Measurements from ENCODE around the gene PMF1. TPM values are rescaled to one million over a fixed set of nuclear protein-coding genes. Genes with fewer than 3 reads are reported as not detected.

The PMF1 gene
- total RNA-seq, 1 donor from 2014 or later = 64.8 TPM

- DNase-seq = no peak
- intact Hi-C loops (cut with DNase I) = no loop called here
- ATAC-seq (ENCODE audit: poor library complexity) = no peak
These were observed 14.0 kb downstream of the PMF1 start for GRCh38 chr1:156226782-156227181.

DNA sequence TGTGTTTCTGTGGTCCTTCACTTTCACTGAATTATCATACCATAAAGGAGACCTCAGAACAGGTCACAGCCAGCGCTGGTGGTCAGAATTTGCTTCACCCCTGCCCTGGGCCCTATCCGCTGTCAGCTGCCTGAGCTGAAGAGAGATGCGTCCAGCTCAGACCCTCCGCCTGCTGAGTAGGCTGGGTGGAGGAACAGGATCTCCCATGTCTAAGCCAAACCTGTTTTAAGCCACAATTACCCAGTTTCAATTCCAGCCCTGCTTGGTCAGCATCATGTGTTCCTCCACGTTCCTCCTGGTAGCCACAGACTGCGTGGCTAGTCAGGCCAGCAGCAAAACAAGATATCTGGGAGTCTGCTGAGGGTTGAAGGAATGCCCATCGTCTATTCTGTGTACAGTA lies 15.7 kb downstream of the PMF1 start:
- DNase-seq = no peak
- ATAC-seq (ENCODE audit: poor library complexity) = no peak

GRCh38 chr1:156229809-156230472 lies 17.1 kb downstream of the PMF1 start:
- ATAC-seq (ENCODE audit: poor library complexity) = no peak
- intact Hi-C loops (cut with DNase I) = no loop called here
- DNase-seq = no peak

More for the DNA sequence above, 15.7 kb downstream of the PMF1 start:
- intact Hi-C loops (cut with DNase I) = no loop called here

DNA sequence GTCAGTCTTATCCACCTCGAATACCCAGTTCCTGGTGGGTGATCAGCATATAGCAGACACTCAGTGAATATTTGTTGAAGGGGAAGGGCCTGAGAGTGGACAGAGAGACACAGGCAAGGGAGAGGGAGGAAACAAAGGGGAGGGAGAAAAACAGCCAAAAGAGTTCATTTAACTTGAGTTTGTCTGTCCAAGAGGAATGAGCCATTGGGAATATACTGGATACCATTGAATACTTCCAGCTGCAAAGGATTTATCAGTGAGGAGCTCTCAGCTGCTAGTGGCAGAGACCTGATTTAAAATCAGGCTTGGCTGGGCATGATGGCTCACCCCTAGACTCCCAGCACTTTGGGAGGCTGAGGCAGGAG lies 17.6 kb downstream of the PMF1 start:
- DNase-seq = no peak
- ATAC-seq (ENCODE audit: poor library complexity) = no peak
- intact Hi-C loops (cut with DNase I) = no loop called here

GRCh38 chr1:156232201-156232894 lies 19.5 kb downstream of the PMF1 start:
- intact Hi-C loops (cut with DNase I) = no loop called here
- DNase-seq = no peak

GRCh38 chr1:156233426-156234127 lies 20.8 kb downstream of the PMF1 start:
- DNase-seq = no peak
- intact Hi-C loops (cut with DNase I) = no loop called here
- no peak for ATAC-seq (ENCODE audit: poor library complexity)

More at GRCh38 chr1:156232201-156232894, 19.5 kb downstream of the PMF1 start:
- ATAC-seq (ENCODE audit: poor library complexity) = no peak

GRCh38 chr1:156236164-156236563 lies 23.4 kb downstream of the PMF1 start:
- ATAC-seq (ENCODE audit: poor library complexity) (no peak), DNase-seq (no peak)
- intact Hi-C loops (cut with DNase I) = no loop called here

GRCh38 chr1:156238248-156238647 lies 25.4 kb downstream of the PMF1 start:
- intact Hi-C loops (cut with DNase I) = no loop called here
- ATAC-seq (ENCODE audit: poor library complexity) (no peak), DNase-seq (no peak)

DNA sequence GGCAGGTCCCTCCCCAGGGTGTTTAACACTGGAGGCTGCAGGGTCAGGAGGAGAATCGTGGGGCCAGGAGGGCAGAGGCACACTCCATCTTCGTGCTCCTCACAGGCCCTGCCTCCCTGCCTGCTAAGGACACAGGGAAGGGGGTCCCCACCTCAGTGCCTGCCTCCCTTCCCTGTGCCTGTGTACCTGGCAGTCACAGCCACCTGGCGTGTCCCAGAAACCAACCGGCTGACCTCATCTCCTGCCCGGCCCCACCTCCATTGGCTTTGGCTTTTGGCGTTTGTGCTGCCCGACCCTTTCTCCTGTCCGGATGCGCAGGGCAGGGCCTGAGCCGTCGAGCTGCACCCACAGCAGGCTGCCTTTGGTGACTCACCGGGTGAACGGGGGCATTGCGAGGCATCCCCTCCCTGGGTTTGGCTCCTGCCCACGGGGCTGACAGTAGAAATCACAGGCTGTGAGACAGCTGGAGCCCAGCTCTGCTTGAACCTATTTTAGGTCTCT lies 28.6 kb downstream of the PMF1 start:
- ATAC-seq (ENCODE audit: poor library complexity) (no peak), DNase-seq (no peak)
- intact Hi-C loops (cut with DNase I) = no loop called here

DNA sequence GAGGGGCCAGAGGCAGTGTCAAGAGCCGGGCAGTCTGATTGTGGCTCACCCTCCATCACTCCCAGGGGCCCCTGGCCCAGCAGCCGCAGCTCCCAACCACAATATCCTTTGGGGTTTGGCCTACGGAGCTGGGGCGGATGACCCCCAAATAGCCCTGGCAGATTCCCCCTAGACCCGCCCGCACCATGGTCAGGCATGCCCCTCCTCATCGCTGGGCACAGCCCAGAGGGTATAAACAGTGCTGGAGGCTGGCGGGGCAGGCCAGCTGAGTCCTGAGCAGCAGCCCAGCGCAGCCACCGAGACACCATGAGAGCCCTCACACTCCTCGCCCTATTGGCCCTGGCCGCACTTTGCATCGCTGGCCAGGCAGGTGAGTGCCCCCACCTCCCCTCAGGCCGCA lies 29.1 kb downstream of the PMF1 start, which contains the start of gene BGLAP:
Gene BGLAP, plus strand, starts transcription at position 259 of the 400 bp plus-strand sequence. Its CDS starts 48 bp downstream, at position 307.
- ATAC-seq (ENCODE audit: poor library complexity) = no peak
- intact Hi-C loops (cut with DNase I) = no loop called here
- no peak for DNase-seq

- intact Hi-C loops (cut with DNase I) = no loop called here
- DNase-seq (no peak), ATAC-seq (ENCODE audit: poor library complexity) (no peak)
These were observed 29.9 kb downstream of the PMF1 start for GRCh38 chr1:156242738-156243137.

DNA sequence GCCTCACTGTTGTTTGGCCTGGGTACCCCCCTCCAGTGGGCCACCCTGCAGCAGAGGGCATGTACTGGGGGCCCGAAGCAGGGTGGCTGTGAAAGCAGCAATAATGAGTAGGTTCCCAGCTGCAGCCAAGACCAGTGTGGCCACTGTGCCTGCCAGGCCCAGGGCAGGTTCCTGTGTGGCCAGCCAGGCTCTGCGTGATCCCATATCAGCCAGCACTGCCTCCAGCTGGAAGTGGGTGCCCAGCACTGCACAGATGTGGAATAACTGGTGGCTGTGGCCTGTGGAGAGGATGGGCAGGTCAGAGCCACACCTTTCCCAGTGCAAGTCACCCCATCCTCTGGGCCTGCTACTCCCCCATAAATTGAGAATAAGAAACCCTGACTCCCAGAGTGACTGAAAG lies 31.3 kb downstream of the PMF1 start:
- ATAC-seq (ENCODE audit: poor library complexity) (no peak), DNase-seq (no peak)
- intact Hi-C loops (cut with DNase I) = no loop called here

GRCh38 chr1:156244712-156245111 lies 31.9 kb downstream of the PMF1 start:
- intact Hi-C loops (cut with DNase I) = no loop called here
- ATAC-seq (ENCODE audit: poor library complexity) (no peak), DNase-seq (no peak)

DNA sequence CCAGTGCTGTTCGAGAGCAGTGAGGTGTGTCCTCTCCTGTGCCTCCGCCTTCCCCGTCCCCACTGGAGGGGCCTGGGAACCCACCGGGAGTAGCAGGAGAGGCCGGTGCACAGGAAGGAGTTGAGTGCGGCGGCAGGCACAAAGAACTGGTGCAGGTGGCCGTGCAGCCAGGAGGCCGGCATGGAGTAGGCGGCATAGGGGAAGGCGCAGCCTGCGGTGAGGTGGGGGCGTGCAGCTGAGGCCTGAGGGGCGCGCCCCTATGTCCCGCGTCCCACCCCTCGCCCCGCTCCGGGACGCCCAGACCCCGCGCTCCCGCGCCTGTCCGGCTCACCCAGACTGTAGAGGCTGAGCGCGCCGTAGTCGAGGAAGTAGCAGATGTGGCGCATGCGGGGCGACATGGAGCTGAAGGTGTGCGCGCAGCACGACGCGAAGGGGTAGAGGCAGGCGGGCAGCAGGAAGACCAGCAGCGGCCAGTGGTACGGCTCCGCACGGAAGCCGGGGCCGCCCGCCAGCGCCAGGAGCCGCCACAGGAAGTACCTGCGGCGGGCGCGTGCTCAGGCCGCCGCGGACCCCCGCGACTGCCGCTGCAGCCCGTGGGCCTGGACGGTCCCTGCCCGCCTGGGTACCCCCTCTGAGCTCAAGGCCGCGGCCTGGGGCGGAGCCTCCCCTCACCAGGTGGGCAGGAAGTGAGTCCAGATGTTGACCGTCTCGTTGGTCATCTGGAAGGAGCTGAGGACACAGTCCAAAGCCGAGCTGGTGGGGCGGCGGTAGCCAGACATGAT lies 32.8 kb downstream of the PMF1 start:
- ATAC-seq (ENCODE audit: poor library complexity) (peak; percentile 11), DNase-seq (no peak)
- intact Hi-C loops (cut with DNase I) = no loop called here

DNA sequence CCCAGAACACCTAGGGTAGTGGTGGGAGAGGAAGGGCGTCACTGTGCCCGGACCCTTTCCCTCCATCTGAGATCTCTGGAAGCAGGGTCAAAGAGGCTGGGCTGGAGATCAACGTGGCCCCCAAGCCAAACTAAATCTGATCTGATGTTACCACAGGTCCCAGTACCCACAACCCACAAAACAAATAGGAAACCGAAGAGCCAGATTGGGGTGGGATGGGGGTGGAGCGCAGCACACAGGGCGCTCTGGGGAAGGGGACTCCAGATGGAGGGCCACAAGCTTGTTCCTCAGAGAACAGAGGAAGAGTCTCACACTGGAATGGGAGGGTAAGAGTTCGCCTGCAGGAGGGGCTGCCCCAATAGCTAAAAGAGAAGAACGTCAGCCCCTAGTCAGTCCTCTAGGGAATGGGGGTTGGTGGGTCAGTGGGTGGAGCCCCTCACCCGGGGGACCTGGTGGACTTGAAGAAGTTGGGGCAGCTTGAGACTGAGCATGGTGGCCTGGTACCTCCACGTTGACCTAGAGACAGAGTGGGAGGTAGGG lies 33.5 kb downstream of the PMF1 start:
- ATAC-seq (ENCODE audit: poor library complexity) (no peak), DNase-seq (no peak)
- intact Hi-C loops (cut with DNase I) = no loop called here

DNA sequence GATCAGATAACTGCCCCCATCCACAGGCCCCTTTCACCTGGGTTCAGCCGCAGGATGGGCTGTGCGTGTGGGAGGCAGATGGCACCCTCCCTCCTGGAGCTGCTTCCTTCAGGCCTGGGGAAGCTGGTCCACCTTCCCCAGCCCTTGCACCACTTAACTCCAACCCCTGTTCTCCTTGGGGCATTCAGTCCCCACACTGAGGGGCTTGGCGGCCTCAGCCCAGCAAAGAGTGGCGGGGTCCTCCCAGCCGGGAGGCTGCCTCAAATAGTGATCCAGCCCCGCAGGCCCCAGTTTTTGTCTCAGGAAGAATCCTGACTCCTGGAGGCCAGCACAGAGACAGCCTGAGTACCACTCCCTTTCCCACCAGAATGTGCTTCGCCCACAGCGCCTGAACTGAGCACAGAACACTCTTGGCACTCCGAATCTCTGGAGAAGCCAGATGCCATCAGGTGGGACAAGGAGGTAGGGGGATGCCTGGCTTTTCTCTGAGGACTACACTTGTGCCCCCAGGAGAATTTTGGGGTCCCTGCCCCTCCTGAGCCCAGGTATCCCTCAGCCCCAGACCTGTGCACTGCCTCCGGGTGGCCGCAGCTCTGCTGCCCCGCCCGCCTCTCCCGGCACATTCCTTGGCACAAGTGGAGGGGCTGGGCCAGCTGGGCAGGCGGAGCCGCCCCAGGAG lies 34.1 kb downstream of the PMF1 start:
- peak; percentile 51 for ATAC-seq (ENCODE audit: poor library complexity)
- intact Hi-C loops (cut with DNase I) = no loop called here
- peak; percentile 56 for DNase-seq

- ATAC-seq (ENCODE audit: poor library complexity) (peak; percentile 27), DNase-seq (peak; percentile 60)
- intact Hi-C loops (cut with DNase I) = no loop called here
These were observed 34.9 kb downstream of the PMF1 start, which contains the start of gene PAQR6 for GRCh38 chr1:156247460-156248322. Gene PAQR6 (minus strand): TSS chr1:156248056. CDS start chr1:156246731, 1,325 bp downstream.
